Fibroblast of the aortic adventitia (primary cell): ENCODE measurements around the gene FHIT. TPM values are rescaled to one million over a fixed set of nuclear protein-coding genes. Genes with fewer than 3 reads are reported as not detected.

Source experiments
- DNase-seq: peaks from one replicate; pipeline ENCODE4 v3.0.0-alpha.2; 2010; ENCODE audit warnings: low read depth
- H3K4me3 ChIP-seq: 2 replicates; pipeline ENCODE4 v1.5.1; 2011; ENCODE audit warnings: low read depth, mild to moderate bottlenecking, control low read depth, low read length, moderate library complexity
- total RNA-seq: library from RNA; depleted of rRNA; stranded (reverse); fragments of >200 nt; gene quantifications from 2 replicates; pipeline ENCODE4 v1.2.3, GENCODE V29; 2012; ENCODE audit warnings: low replicate concordance
- TF ChIP-seq, protein P1 (sequence below): IDR thresholded peaks from 2 replicates; pipeline ENCODE4 v1.5.1; 2011; ENCODE audit warnings: mild to moderate bottlenecking, low read length, control low read depth, inconsistent platforms; ENCODE audit not compliant: insufficient read depth

The FHIT gene
- total RNA-seq, 1 donor, result 1.5 TPM

- TF ChIP-seq, protein P1, sequence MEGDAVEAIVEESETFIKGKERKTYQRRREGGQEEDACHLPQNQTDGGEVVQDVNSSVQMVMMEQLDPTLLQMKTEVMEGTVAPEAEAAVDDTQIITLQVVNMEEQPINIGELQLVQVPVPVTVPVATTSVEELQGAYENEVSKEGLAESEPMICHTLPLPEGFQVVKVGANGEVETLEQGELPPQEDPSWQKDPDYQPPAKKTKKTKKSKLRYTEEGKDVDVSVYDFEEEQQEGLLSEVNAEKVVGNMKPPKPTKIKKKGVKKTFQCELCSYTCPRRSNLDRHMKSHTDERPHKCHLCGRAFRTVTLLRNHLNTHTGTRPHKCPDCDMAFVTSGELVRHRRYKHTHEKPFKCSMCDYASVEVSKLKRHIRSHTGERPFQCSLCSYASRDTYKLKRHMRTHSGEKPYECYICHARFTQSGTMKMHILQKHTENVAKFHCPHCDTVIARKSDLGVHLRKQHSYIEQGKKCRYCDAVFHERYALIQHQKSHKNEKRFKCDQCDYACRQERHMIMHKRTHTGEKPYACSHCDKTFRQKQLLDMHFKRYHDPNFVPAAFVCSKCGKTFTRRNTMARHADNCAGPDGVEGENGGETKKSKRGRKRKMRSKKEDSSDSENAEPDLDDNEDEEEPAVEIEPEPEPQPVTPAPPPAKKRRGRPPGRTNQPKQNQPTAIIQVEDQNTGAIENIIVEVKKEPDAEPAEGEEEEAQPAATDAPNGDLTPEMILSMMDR, result no peak
- H3K4me3 ChIP-seq, result no peak overlapping the region
- DNase-seq, result no peak
Measured at GRCh38 chr3:60716573-60716972, 534.7 kb downstream of the FHIT start.

- DNase-seq, result peak; percentile 68
- H3K4me3 ChIP-seq, result no peak overlapping the region
- TF ChIP-seq, protein P1, result no peak
Measured at GRCh38 chr3:60708191-60708975, 542.9 kb downstream of the FHIT start.

DNA sequence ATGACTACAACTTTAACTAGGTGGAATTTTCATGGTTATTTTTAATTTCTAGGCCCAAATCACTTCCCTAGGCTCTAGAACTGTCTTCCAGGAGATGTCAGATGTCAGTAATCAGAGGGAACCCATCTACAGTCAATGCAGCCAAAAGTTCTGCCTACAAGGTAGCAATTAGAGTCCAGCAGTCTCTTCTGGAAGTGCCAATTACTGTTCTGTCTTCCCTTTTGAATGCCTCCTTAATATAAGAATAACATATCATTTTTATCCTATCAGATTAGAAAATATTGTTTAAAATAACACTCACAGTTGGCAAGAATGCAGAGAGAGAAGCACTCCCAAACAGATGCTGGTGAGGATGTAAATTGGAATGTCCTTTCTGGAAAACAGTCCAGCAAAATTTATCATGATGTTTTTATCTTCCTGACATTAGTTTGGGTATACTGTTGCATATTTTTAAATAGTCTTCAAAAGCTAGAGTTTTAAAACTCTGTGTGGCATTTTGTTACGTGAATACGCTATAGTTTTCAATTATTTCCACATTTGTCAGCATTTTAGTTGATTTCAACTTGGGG, 543.7 kb downstream of the FHIT start:
- DNase-seq, result peak; percentile 44

GRCh38 chr3:60703956-60704736, 547.1 kb downstream of the FHIT start:
- peak; percentile 14 for DNase-seq
- H3K4me3 ChIP-seq, result no peak overlapping the region
- TF ChIP-seq, protein P1, result no peak

More for the DNA sequence above, 543.7 kb downstream of the FHIT start:
- H3K4me3 ChIP-seq, result no peak overlapping the region
- TF ChIP-seq, protein P1, result no peak

DNA sequence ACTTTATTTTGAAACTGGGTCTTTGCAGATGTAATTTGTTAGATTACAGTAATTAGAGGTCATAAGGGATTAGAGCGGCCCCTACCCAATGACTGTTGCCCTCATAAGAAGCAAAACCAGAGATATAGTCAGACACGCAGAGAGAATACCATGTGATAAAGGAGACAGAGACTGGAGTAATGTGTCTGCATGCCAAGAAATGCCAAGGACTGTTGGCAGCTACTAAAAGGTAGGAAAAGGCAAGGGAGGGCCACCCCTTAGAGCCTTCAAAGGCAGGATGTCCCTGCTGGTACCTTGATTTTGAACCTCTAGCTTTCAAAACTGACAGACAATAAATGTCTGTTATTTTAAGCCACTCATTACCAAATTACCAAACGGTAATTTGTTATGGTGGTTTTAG, 548.2 kb downstream of the FHIT start:
- TF ChIP-seq, protein P1, result no peak
- H3K4me3 ChIP-seq, result no peak overlapping the region
- DNase-seq, result no peak

DNA sequence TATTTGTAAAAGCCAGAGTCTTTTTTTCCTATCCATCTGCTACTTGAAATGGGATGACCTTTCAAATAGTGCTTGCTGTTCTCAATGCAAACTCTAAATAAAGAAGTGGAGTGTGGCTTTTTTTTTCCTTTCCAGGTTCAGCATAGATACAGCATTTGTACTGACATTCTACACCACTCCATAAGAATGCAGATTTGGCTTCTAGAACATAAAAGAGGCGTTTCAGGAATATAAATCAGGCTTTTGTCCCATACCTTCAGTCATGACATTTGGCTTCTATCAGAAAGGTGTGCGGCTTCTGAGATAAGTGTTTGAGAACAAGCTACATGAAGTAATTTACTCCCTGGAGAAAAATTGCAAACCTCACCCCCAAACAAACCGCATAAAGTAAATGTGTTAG, 553.1 kb downstream of the FHIT start:
- TF ChIP-seq, protein P1, result no peak
- no peak overlapping the region for H3K4me3 ChIP-seq
- no peak for DNase-seq
